Heart left ventricle (tissue), 16 donors: ENCODE data around the gene LGALS4. TPM values are rescaled to one million over a fixed set of nuclear protein-coding genes. Genes with fewer than 3 reads are reported as not detected.

Experiments
- ATAC-seq, 4 donors: fragments of 200-7000 bp; cut with Tn5 transposase; one replicate each; pipeline ENCODE4 v1.9.1; 2020 to 2022; ENCODE audit warnings: moderate library complexity in 4 of 4, mild to moderate bottlenecking in 3 of 4, moderate number of reproducible peaks in 1 of 4
- DNase-seq, 5 donors: peaks; one replicate each; pipeline ENCODE4 v3.0.0-alpha.2; 2020
- H3K27ac ChIP-seq, 12 donors: fragments of 200-600 bp; sonication (generic) in 4 of 12; one replicate each; pipeline versions ENCODE4 v1.5.0 to v1.8.0; 2016 to 2022; ENCODE audit warnings: mild to moderate bottlenecking in 2 of 12
- H3K27me3 ChIP-seq, 9 donors: fragments of 200-600 bp; sonication (generic) in 2 of 9; one replicate each; pipeline versions ENCODE4 v1.5.1 to v1.8.0; 2016 to 2022; ENCODE audit warnings: mild to moderate bottlenecking in 3 of 9
- H3K36me3 ChIP-seq, 9 donors: fragments of 200-600 bp; sonication (generic) in 2 of 9; one replicate each; pipeline versions ENCODE4 v1.5.0 to v1.8.0; 2018 to 2022; ENCODE audit warnings: mild to moderate bottlenecking in 2 of 9
- H3K4me1 ChIP-seq, 12 donors: fragments of 200-600 bp; sonication (generic) in 4 of 12; one replicate each; pipeline versions ENCODE4 v1.5.0 to v1.8.0; 2016 to 2022; ENCODE audit warnings: mild to moderate bottlenecking in 3 of 12
- H3K4me3 ChIP-seq, 12 donors: fragments of 200-600 bp; sonication (generic) in 4 of 12; one replicate each; pipeline versions ENCODE4 v1.5.0 to v1.8.0; 2017 to 2022; ENCODE audit warnings: mild to moderate bottlenecking in 9 of 12, moderate library complexity in 4 of 12
- H3K9me3 ChIP-seq, 12 donors: fragments of 200-600 bp; sonication (generic) in 4 of 12; one replicate each; pipeline versions ENCODE4 v1.5.0 to v1.8.0; 2016 to 2022; ENCODE audit warnings: mild to moderate bottlenecking in 1 of 12
- CTCF ChIP-seq, 12 donors: fragments of 200-600 bp; sonication (generic) in 4 of 12; IDR thresholded peaks; one replicate each; pipeline versions ENCODE4 v1.5.0 to v1.8.0; 2018 to 2022; ENCODE audit warnings: antibody characterized with exemption in 12 of 12, mild to moderate bottlenecking in 5 of 12
- POLR2A ChIP-seq, 2 donors: fragments of 450-650 bp; IDR thresholded peaks; one replicate each; pipeline ENCODE4 v1.6.1; 2017; ENCODE audit warnings: antibody characterized with exemption in 2 of 2, mild to moderate bottlenecking in 2 of 2, moderate library complexity in 2 of 2
- WGBS, 4 donors: extraction: QIAGEN DNeasy Blood & Tissue Kit in 2 of 4; methylation state at CpG; one replicate each; pipeline versions ENCODE4 v1.1.5 to v1.1.7; 2013 to 2018; 5-methylcytosine and 5-hydroxymethylcytosine counted together
- intact Hi-C, 10 donors: fragments of 100-400 bp; cut with DNase I; formaldehyde crosslinking; loops; one replicate each; pipeline versions ENCODE4 v1.11.1 to v1.14.2; 2022
- polyA plus RNA-seq, 2 donors: library from polyadenylated mRNA; stranded (reverse); fragments of 200-250 nt; gene quantifications; one replicate each; pipeline ENCODE4 v1.2.3, GENCODE V29; 2013
- total RNA-seq, 9 donors: library from RNA; depleted of rRNA in 2 of 9; stranded (reverse); fragments of >200 nt in 2 of 9; fragmentation: NEBNext Ultra II Directional in 3 of 9; extraction: Animal tissue kit (Norgen Biotek cat#: 25700) in 3 of 9; gene quantifications; one replicate each; pipeline versions ENCODE4 v1.1.0 to v1.2.4, GENCODE V29; 2016 to 2023
- donor health status: ischemic (EF 13 %, LVEDD 7.1; RV severe dilation, severe dysfunction).
- donor health status: healthy with polysubstance abuse.
- donor health status: DM: no; HTN: yes; CAD: no.
- donor health status: DM: no; HTN: no; CAD: no.
- donor health status: ischemic (EF 25% LVEDD 6.9; RV normal size, moderate dysfunction).
- donor health status: ischemic (EF 25% LVEDD 5.7; RV mildly dilated, moderate dysfunction).
- donor health status: healthy.
- donor health status: DM: yes; HTN: yes; CAD: no.
- donor health status: ischemic (EF 35%, LVEDD 5.7; RV mildly dilated, moderate dysfunction).
- donor health status: nonischemic (EF 11% LVEDD 7.7; RV severe dilation, severe dysfunction).
- donor health status: DM: yes; HTN: yes; CAD: no.
- donor health status: PGD.
- donor health status: ischemic (EF 29% LVEDD 5.4; RV normal size, mild dysfunction).
- donor health status: nonischemic (EF 23%, LVEDD 6.1; RV moderate dilation, normal function).

The LGALS4 gene
- total and polyA plus RNA-seq, 11 donors = 0.35 to 1.3 (median 0.67) TPM; not detected in 2

- H3K27ac ChIP-seq = no peak overlapping the region
- ATAC-seq (no peak), DNase-seq (peak in 1 of 5 donors; percentile 5)
- 84 to 90% (median 85%) methylated on average over 14 of the region's 14 CpGs for WGBS, 4 donors
- H3K27me3 ChIP-seq = no peaks in the 10 kb centered on the region
- no peaks in the 10 kb centered on the region for H3K9me3 ChIP-seq
- peaks cover 9 to 53% (median 41%) of the 10 kb centered on the region in 12 donors for H3K4me1 ChIP-seq
- no peak for TF ChIP-seq POLR2A (IDR thresholded peaks at IDR 0.05)
- no peak for TF ChIP-seq CTCF (IDR thresholded peaks at IDR 0.05)
- peaks cover 2 to 80% (median 73%) of the 10 kb centered on the region in 9 donors for H3K36me3 ChIP-seq
- H3K4me3 ChIP-seq = no peak overlapping the region
- intact Hi-C loops = loop anchor here in 2 of 10 donors (10.0 kb wide), 2 partner anchors 111 to 221 kb away; no protein-coding TSS in a partner anchor
These were observed 32.8 kb upstream of the LGALS4 start for GRCh38 chr19:38845374-38846024.

GRCh38 chr19:38844093-38844686 is 31.4 kb upstream of the LGALS4 start:
- Histone ChIP-seq H3K27ac (no peak overlapping the region), H3K36me3 (peaks cover 2 to 94% (median 86%) of the 10 kb centered on the region in 9 donors), H3K27me3 (no peaks in the 10 kb centered on the region), H3K9me3 (no peaks in the 10 kb centered on the region), H3K4me1 (peaks cover 9 to 53% (median 41%) of the 10 kb centered on the region in 12 donors), H3K4me3 (no peak overlapping the region)
- no peak for ATAC-seq
- WGBS, 4 donors = 91 to 92% (median 91%) methylated on average over 11 of the region's 11 CpGs
- DNase-seq = no peak
- TF ChIP-seq POLR2A (IDR thresholded peaks at IDR 0.05) (no peak), CTCF (IDR thresholded peaks at IDR 0.05) (no peak)
- intact Hi-C loops = loop anchor here in 2 of 10 donors (10.0 kb wide), 2 partner anchors 109 to 219 kb away; no protein-coding TSS in a partner anchor

GRCh38 chr19:38843175-38843758 is 30.5 kb upstream of the LGALS4 start:
- DNase-seq = peak in 1 of 5 donors; percentile 12

More at GRCh38 chr19:38843175-38843758, 30.5 kb upstream of the LGALS4 start:
- intact Hi-C loops = loop anchor here in 2 of 10 donors (10.0 kb wide), 2 partner anchors 108 to 218 kb away; no protein-coding TSS in a partner anchor
- 94 to 97% (median 96%) methylated on average over 8 to 9 of the region's 9 CpGs for WGBS, 4 donors
- peak overlapping the region in 1 of 12 donors; percentile 37 for H3K27ac ChIP-seq
- peaks cover 2 to 100% (median 96%) of the 10 kb centered on the region in 9 donors for H3K36me3 ChIP-seq
- H3K9me3 ChIP-seq = no peaks in the 10 kb centered on the region
- peaks cover 4 to 44% (median 32%) of the 10 kb centered on the region in 12 donors for H3K4me1 ChIP-seq
- H3K4me3 ChIP-seq = no peak overlapping the region
- no peak for ATAC-seq
- TF ChIP-seq CTCF (IDR thresholded peaks at IDR 0.05) (no peak), POLR2A (IDR thresholded peaks at IDR 0.05) (no peak)
- H3K27me3 ChIP-seq = no peaks in the 10 kb centered on the region
